Measurements from ENCODE around the gene TCF23. TPM values are rescaled to one million over a fixed set of nuclear protein-coding genes. Genes with fewer than 3 reads are reported as not detected.

The TCF23 gene
- total and polyA plus RNA-seq, 10 donors, result 0.27 to 14.8 (median 2.9) TPM

DNA sequence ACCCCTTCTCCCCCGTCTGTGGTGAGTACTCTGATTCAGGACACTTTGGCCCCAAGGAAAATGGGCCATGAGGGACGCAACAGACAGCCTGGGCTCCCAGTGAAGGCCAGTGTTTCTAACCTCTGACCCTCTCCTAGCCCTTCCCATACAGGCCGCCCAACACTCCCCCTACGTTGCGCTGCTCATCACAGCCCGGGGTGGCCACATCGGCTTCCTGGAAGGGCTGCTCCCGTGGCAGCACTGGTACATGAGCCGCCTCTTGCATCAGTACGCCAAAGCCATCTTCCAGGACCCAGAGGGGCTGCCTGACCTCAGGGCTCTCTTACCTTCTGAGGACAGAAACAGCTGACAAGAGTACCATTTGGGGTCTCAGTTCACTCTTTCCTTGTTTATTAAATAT lies 18.4 kb upstream of the TCF23 start:
- intact Hi-C loops (cut with DNase I; ENCODE audit: low total_unique reads), result no loop called here
- Histone ChIP-seq H3K9me3 (no peaks in the 10 kb centered on the region), H3K4me3 (no peak overlapping the region), H3K27me3 (replicated peaks in 1 of 7) (no peaks in the 10 kb centered on the region), H3K4me1 (peaks cover 9 to 33% (median 23%) of the 10 kb centered on the region in 6 donors), H3K27ac (no peak overlapping the region), H3K36me3 (peaks cover 0 to 46% (median 31%) of the 10 kb centered on the region in 6 donors)
- peak; percentile 56 for DNase-seq
- TF ChIP-seq POLR2AphosphoS5 (IDR thresholded peaks at IDR 0.05), result peak in 2 of 3 donors; percentile 29 to 36
- no peak for TF ChIP-seq POLR2A (IDR thresholded peaks at IDR 0.05)
- WGBS, 5 donors, result 92 to 97% (median 93%) methylated on average over 10 of the region's 10 CpGs

DNA sequence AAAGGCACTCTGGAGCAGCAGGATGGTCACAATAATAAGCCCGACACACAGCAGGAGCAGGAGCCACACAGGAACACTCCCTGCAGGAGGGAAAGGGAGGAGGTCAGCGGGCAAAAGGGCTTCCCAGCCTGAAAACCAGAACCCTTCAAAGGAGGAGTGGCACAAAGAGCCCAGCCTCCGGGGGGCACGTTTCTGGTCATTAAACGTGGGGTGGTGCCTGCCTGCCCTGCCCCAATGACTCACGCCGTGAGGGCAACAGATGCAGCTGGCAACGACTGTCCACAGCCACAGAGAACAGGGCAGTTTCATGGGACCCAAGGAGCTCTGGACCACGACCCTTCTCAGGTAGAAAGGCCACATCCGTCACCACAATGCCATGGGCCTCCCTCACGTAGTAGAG lies 17.4 kb upstream of the TCF23 start:
- no peak for DNase-seq
- H3K9me3 ChIP-seq, result no peaks in the 10 kb centered on the region
- no peaks in the 10 kb centered on the region for H3K27me3 ChIP-seq (replicated peaks in 1 of 7)
- H3K4me3 ChIP-seq, result no peak overlapping the region
- no peak overlapping the region for H3K27ac ChIP-seq
- TF ChIP-seq POLR2AphosphoS5 (IDR thresholded peaks at IDR 0.05) (no peak), POLR2A (IDR thresholded peaks at IDR 0.05) (no peak)
- TF ChIP-seq, protein P1, sequence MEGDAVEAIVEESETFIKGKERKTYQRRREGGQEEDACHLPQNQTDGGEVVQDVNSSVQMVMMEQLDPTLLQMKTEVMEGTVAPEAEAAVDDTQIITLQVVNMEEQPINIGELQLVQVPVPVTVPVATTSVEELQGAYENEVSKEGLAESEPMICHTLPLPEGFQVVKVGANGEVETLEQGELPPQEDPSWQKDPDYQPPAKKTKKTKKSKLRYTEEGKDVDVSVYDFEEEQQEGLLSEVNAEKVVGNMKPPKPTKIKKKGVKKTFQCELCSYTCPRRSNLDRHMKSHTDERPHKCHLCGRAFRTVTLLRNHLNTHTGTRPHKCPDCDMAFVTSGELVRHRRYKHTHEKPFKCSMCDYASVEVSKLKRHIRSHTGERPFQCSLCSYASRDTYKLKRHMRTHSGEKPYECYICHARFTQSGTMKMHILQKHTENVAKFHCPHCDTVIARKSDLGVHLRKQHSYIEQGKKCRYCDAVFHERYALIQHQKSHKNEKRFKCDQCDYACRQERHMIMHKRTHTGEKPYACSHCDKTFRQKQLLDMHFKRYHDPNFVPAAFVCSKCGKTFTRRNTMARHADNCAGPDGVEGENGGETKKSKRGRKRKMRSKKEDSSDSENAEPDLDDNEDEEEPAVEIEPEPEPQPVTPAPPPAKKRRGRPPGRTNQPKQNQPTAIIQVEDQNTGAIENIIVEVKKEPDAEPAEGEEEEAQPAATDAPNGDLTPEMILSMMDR (IDR thresholded peaks at IDR 0.05 in 8 of 11, conservative IDR thresholded peaks at IDR 0.05 in 3 of 11), result no peak
- H3K4me1 ChIP-seq, result peaks cover 9 to 35% (median 23%) of the 10 kb centered on the region in 6 donors
- H3K36me3 ChIP-seq, result peaks cover 0 to 46% (median 31%) of the 10 kb centered on the region in 6 donors
- 87 to 95% (median 93%) methylated on average over 11 of the region's 11 CpGs for WGBS, 5 donors
- intact Hi-C loops (cut with DNase I; ENCODE audit: low total_unique reads), result no loop called here

DNA sequence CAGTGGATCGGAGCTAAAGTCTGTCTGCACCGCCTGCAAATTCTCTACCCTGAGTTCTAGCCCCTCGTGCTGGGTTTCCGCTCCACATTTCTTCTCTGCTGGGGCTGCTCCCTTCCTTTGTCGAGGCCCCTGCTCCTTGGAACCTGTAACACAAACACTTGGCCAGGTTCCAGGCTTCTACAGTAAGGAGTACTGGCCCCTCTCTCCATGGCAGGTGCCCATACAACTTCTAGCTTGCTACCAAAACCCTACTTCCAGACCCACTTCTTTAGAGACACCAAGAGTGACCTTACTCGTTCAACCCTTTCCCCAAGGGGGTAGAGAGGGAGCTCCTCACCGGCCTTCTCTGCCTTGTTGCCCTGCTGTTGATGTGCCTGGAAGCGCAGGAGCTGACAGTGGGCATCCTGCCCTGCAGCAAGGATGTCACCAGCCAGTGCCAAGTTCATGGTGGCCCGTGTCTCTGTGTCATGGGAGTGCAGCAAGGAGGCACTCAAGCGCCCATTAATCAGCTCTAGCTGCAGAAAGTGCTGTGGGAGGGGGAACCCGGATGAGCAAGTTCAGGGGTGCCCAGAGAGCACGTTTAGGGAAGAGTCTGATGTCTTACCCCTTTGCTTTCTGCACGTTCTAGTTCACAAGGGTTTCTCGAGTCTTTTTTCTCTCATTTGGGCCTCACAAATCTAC lies 15.5 kb upstream of the TCF23 start:
- H3K9me3 ChIP-seq, result no peaks in the 10 kb centered on the region
- H3K4me3 ChIP-seq, result peak overlapping the region; percentile 84 to 99 (median 92)
- TF ChIP-seq POLR2AphosphoS5 (IDR thresholded peaks at IDR 0.05) (no peak), POLR2A (IDR thresholded peaks at IDR 0.05) (no peak)
- TF ChIP-seq, protein P1 (IDR thresholded peaks at IDR 0.05 in 8 of 11, conservative IDR thresholded peaks at IDR 0.05 in 3 of 11), result no peak
- 48 to 53% (median 51%) methylated on average over 13 to 14 of the region's 14 CpGs for WGBS, 5 donors
- H3K27me3 ChIP-seq (replicated peaks in 1 of 7), result no peaks in the 10 kb centered on the region
- peaks cover 9 to 35% (median 23%) of the 10 kb centered on the region in 6 donors for H3K4me1 ChIP-seq
- DNase-seq, result no peak
- intact Hi-C loops (cut with DNase I; ENCODE audit: low total_unique reads), result no loop called here
- H3K36me3 ChIP-seq, result peaks cover 0 to 46% (median 31%) of the 10 kb centered on the region in 6 donors
- H3K27ac ChIP-seq, result peak overlapping the region in 6 of 8 donors; percentile 88 to 96 (median 92)

DNA sequence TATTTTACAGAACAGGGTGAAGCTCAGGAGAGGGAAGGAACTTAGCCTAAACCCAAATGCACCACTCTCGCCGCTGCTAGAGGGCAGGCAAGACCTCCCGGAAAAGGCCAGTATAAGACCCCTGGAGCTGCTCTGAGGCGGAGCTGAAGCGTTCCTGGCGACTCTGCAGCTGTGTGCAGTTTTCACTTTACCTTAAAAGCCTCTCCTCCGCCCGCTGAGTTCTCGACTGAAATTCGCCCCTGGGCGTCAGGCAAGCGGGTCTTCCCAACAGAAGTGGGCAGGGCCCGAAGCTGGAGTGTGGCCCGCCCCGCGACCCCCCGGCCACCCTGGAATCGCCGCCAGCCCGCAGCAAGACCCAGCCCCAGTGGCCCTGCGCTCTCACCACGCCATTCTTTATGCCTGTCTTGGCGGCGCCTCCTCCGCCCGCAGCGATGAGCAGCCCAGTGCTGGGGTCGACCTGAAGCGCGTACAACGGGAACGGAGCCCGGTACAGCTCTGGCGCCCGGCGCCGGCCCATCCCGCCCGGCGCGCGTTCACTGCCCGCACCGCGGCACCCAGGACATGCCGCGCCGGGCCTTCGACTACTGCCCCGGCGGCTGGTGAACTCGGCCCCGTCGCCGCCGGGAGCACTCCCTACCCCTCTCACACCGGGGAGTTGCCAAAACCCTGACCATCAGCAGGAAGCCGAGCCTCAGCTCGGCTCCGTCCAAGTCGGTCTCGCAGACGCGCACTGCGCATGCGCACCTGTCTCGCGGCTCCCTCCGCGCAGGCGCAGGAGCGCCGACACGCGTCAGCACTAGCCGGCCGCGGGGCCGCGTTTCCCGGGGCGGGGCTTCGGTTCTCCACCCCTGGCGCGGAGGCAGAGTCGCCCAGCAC lies 14.7 kb upstream of the TCF23 start, which contains the start of gene PREB:
PREB (minus strand) TSS at position 732 of the 876 bp plus-strand sequence; CDS start at position 517, 215 bp downstream.
- intact Hi-C loops (cut with DNase I; ENCODE audit: low total_unique reads), result no loop called here

More for the DNA sequence above, 14.7 kb upstream of the TCF23 start, which contains the start of gene PREB:
- 0 to 1% (median 1%) methylated on average over 37 to 86 of the region's 86 CpGs for WGBS, 5 donors
- TF ChIP-seq POLR2AphosphoS5 (IDR thresholded peaks at IDR 0.05), result peak; percentile 98
- TF ChIP-seq, protein P1 (IDR thresholded peaks at IDR 0.05 in 8 of 11, conservative IDR thresholded peaks at IDR 0.05 in 3 of 11), result peak in 3 of 11 experiments; percentile 12 to 33 (median 27)
- peak in 2 of 3 donors; percentile 41 to 73 for TF ChIP-seq POLR2A (IDR thresholded peaks at IDR 0.05)
- peaks cover 0 to 42% (median 31%) of the 10 kb centered on the region in 6 donors for H3K36me3 ChIP-seq
- peaks cover 9 to 35% (median 23%) of the 10 kb centered on the region in 6 donors for H3K4me1 ChIP-seq
- H3K4me3 ChIP-seq, result peak within 1 kb of the TSS; percentile 84 to 99 (median 92)
- H3K27me3 ChIP-seq (replicated peaks in 1 of 7), result no peaks in the 10 kb centered on the region
- no peaks in the 10 kb centered on the region for H3K9me3 ChIP-seq
- peak; percentile 99 for DNase-seq
- peak within 1 kb of the TSS; percentile 87 to 96 (median 90) for H3K27ac ChIP-seq
